Measurements from ENCODE around the gene ENKUR.
"Not testable (repeated sequence)": the region's sequence is repeated elsewhere in the genome, so short reads cannot be mapped to it uniquely, and the experiment has no call there.

Gene ENKUR

GRCh38 chr10:25018703-25019102, 2.7 kb upstream of the ENKUR start:
- no peak for DNase-seq

- DNase-seq = no peak
Observed at GRCh38 chr10:25017661-25018060, 1.7 kb upstream of the ENKUR start.

GRCh38 chr10:25017154-25017590, 1.2 kb upstream of the ENKUR start:
- DNase-seq = no peak

GRCh38 chr10:25016376-25017153, 607 bp upstream of the ENKUR start, which contains the start of gene THNSL1:
THNSL1 (plus strand) TSS chr10:25016612; CDS start chr10:25023224, 6,612 bp downstream.
- peak; percentile 98 for DNase-seq

GRCh38 chr10:25014579-25014978, 1.4 kb downstream of the ENKUR start:
- no peak for DNase-seq

GRCh38 chr10:25011591-25011990, 4.4 kb downstream of the ENKUR start:
- not testable (repeated sequence) for DNase-seq

- no peak for DNase-seq
Observed at GRCh38 chr10:24998044-24998443, 17.9 kb downstream of the ENKUR start.

- DNase-seq = no peak
Observed at GRCh38 chr10:24995072-24995471, 20.9 kb downstream of the ENKUR start.

- DNase-seq = no peak
Observed at GRCh38 chr10:24993237-24993958, 22.6 kb downstream of the ENKUR start.

- no peak for DNase-seq
Observed at GRCh38 chr10:24992512-24993133, 23.3 kb downstream of the ENKUR start.

GRCh38 chr10:24991298-24991697, 24.7 kb downstream of the ENKUR start:
- no peak for DNase-seq

- DNase-seq = no peak
Observed at GRCh38 chr10:24989867-24990266, 26.1 kb downstream of the ENKUR start.

- DNase-seq = peak; percentile 75
Observed at GRCh38 chr10:24988831-24989640, 26.9 kb downstream of the ENKUR start.

GRCh38 chr10:24984906-24985305, 31.1 kb downstream of the ENKUR start:
- DNase-seq = no peak

GRCh38 chr10:24983946-24984345, 32.0 kb downstream of the ENKUR start:
- no peak for DNase-seq

GRCh38 chr10:24983130-24983529, 32.8 kb downstream of the ENKUR start:
- no peak for DNase-seq

GRCh38 chr10:24982319-24983112, 33.4 kb downstream of the ENKUR start:
- DNase-seq = no peak

- no peak for DNase-seq
Observed at GRCh38 chr10:24981161-24981710, 34.7 kb downstream of the ENKUR start.

- DNase-seq = no peak
Observed at GRCh38 chr10:24979685-24980084, 36.3 kb downstream of the ENKUR start.

GRCh38 chr10:24974976-24975375, 41.0 kb downstream of the ENKUR start:
- no peak for DNase-seq

GRCh38 chr10:24973163-24973562, 42.8 kb downstream of the ENKUR start:
- DNase-seq = no peak

GRCh38 chr10:24971374-24971773, 44.6 kb downstream of the ENKUR start:
- DNase-seq = no peak

Data from GDM1 (cell line).